ENCODE results near the gene SIK3.

Gene SIK3

GRCh38 chr11:117016246-117016645 is 82.0 kb downstream of the SIK3 start:
- Histone ChIP-seq H3K4me3 (replicated peaks; ENCODE audit: insufficient read depth, low read length) (no peak overlapping the region), H3K27me3 (ENCODE audit: insufficient read depth, poor library complexity, severe bottlenecking) (no peaks in the 10 kb centered on the region), H3K27ac (replicated peaks) (no peak overlapping the region)
- DNase-seq (ENCODE audit: low read depth in 1 of 2, low spot score in 1 of 2): no peak
- TF ChIP-seq POLR2AphosphoS5 (IDR thresholded peaks at IDR 0.05; ENCODE audit: low read depth) (no peak), CTCF (IDR thresholded peaks at IDR 0.05; ENCODE audit: insufficient read depth, low read length) (no peak), GABPA (IDR thresholded peaks at IDR 0.05; ENCODE audit: low read depth) (no peak), REST (IDR thresholded peaks at IDR 0.05; ENCODE audit: insufficient replicate concordance, low read depth) (no peak), SPI1 (IDR thresholded peaks at IDR 0.05; ENCODE audit: borderline replicate concordance, low read depth) (no peak)

- no peak overlapping the region for H3K27ac ChIP-seq (replicated peaks)
- no peaks in the 10 kb centered on the region for H3K27me3 ChIP-seq (ENCODE audit: insufficient read depth, poor library complexity, severe bottlenecking)
- H3K4me3 ChIP-seq (replicated peaks; ENCODE audit: insufficient read depth, low read length): no peak overlapping the region
- no peak for TF ChIP-seq REST (IDR thresholded peaks at IDR 0.05; ENCODE audit: insufficient replicate concordance, low read depth)
- no peak for TF ChIP-seq CTCF (IDR thresholded peaks at IDR 0.05; ENCODE audit: insufficient read depth, low read length)
- TF ChIP-seq GABPA (IDR thresholded peaks at IDR 0.05; ENCODE audit: low read depth): no peak
- TF ChIP-seq POLR2AphosphoS5 (IDR thresholded peaks at IDR 0.05; ENCODE audit: low read depth): no peak
- TF ChIP-seq SPI1 (IDR thresholded peaks at IDR 0.05; ENCODE audit: borderline replicate concordance, low read depth): no peak
- DNase-seq (ENCODE audit: low read depth in 1 of 2, low spot score in 1 of 2): no peak
Observed at GRCh38 chr11:117011541-117011898, 86.7 kb downstream of the SIK3 start.

- no peaks in the 10 kb centered on the region for H3K27me3 ChIP-seq (ENCODE audit: insufficient read depth, poor library complexity, severe bottlenecking)
- H3K27ac ChIP-seq (replicated peaks): no peak overlapping the region
- H3K4me3 ChIP-seq (replicated peaks; ENCODE audit: insufficient read depth, low read length): no peak overlapping the region
- no peak for DNase-seq (ENCODE audit: low read depth in 1 of 2, low spot score in 1 of 2)
- no peak for TF ChIP-seq SPI1 (IDR thresholded peaks at IDR 0.05; ENCODE audit: borderline replicate concordance, low read depth)
- no peak for TF ChIP-seq REST (IDR thresholded peaks at IDR 0.05; ENCODE audit: insufficient replicate concordance, low read depth)
- no peak for TF ChIP-seq POLR2AphosphoS5 (IDR thresholded peaks at IDR 0.05; ENCODE audit: low read depth)
- TF ChIP-seq CTCF (IDR thresholded peaks at IDR 0.05; ENCODE audit: insufficient read depth, low read length): no peak
- TF ChIP-seq GABPA (IDR thresholded peaks at IDR 0.05; ENCODE audit: low read depth): no peak
Observed at GRCh38 chr11:117010808-117011540, 87.3 kb downstream of the SIK3 start.

Data from HL-60 (cell line).